ENCODE results near the gene CABP2. TPM values are rescaled to one million over a fixed set of nuclear protein-coding genes. Genes with fewer than 3 reads are reported as not detected.
"Not testable (repeated sequence)": the region's sequence is repeated elsewhere in the genome, so short reads cannot be mapped to it uniquely, and the experiment has no call there.

The CABP2 gene
- total RNA-seq, 1 donor from 2014 or later: not detected

- TF ChIP-seq CTCF (IDR thresholded peaks at IDR 0.05; ENCODE audit: insufficient read depth, low read length, poor library complexity, severe bottlenecking): no peak
- DNase-seq (ENCODE audit: low read depth): no peak
Measured at GRCh38 chr11:67548555-67549110, 25.4 kb upstream of the CABP2 start.

GRCh38 chr11:67548112-67548511 is 24.9 kb upstream of the CABP2 start:
- not testable (repeated sequence) for H3K36me3 ChIP-seq (ENCODE audit: control insufficient read depth, insufficient read depth, low read length); H3K27me3 ChIP-seq (ENCODE audit: control insufficient read depth, insufficient read depth, low read length); H3K4me3 ChIP-seq (ENCODE audit: low read depth, low read length); DNase-seq (ENCODE audit: low read depth)

More at GRCh38 chr11:67548555-67549110, 25.4 kb upstream of the CABP2 start:
- Histone ChIP-seq H3K4me3 (ENCODE audit: low read depth, low read length) (no peak overlapping the region), H3K36me3 (ENCODE audit: control insufficient read depth, insufficient read depth, low read length) (no peaks in the 10 kb centered on the region), H3K27me3 (ENCODE audit: control insufficient read depth, insufficient read depth, low read length) (no peaks in the 10 kb centered on the region)

GRCh38 chr11:67545280-67545679 is 22.0 kb upstream of the CABP2 start:
- no peaks in the 10 kb centered on the region for H3K36me3 ChIP-seq (ENCODE audit: control insufficient read depth, insufficient read depth, low read length)
- no peaks in the 10 kb centered on the region for H3K27me3 ChIP-seq (ENCODE audit: control insufficient read depth, insufficient read depth, low read length)
- no peak for DNase-seq (ENCODE audit: low read depth)
- TF ChIP-seq CTCF (IDR thresholded peaks at IDR 0.05; ENCODE audit: insufficient read depth, low read length, poor library complexity, severe bottlenecking): peak; percentile 24
- H3K4me3 ChIP-seq (ENCODE audit: low read depth, low read length): no peak overlapping the region

GRCh38 chr11:67544616-67545242 is 21.5 kb upstream of the CABP2 start:
- no peaks in the 10 kb centered on the region for H3K36me3 ChIP-seq (ENCODE audit: control insufficient read depth, insufficient read depth, low read length)
- no peaks in the 10 kb centered on the region for H3K27me3 ChIP-seq (ENCODE audit: control insufficient read depth, insufficient read depth, low read length)
- DNase-seq (ENCODE audit: low read depth): no peak
- H3K4me3 ChIP-seq (ENCODE audit: low read depth, low read length): no peak overlapping the region
- no peak for TF ChIP-seq CTCF (IDR thresholded peaks at IDR 0.05; ENCODE audit: insufficient read depth, low read length, poor library complexity, severe bottlenecking)

- no peak for DNase-seq (ENCODE audit: low read depth)
- no peak overlapping the region for H3K4me3 ChIP-seq (ENCODE audit: low read depth, low read length)
- H3K36me3 ChIP-seq (ENCODE audit: control insufficient read depth, insufficient read depth, low read length): no peaks in the 10 kb centered on the region
- H3K27me3 ChIP-seq (ENCODE audit: control insufficient read depth, insufficient read depth, low read length): no peaks in the 10 kb centered on the region
- TF ChIP-seq CTCF (IDR thresholded peaks at IDR 0.05; ENCODE audit: insufficient read depth, low read length, poor library complexity, severe bottlenecking): no peak
Measured at GRCh38 chr11:67543585-67543984, 20.3 kb upstream of the CABP2 start.

- no peaks in the 10 kb centered on the region for H3K27me3 ChIP-seq (ENCODE audit: control insufficient read depth, insufficient read depth, low read length)
- DNase-seq (ENCODE audit: low read depth): no peak
- H3K4me3 ChIP-seq (ENCODE audit: low read depth, low read length): no peak overlapping the region
- H3K36me3 ChIP-seq (ENCODE audit: control insufficient read depth, insufficient read depth, low read length): no peaks in the 10 kb centered on the region
- no peak for TF ChIP-seq CTCF (IDR thresholded peaks at IDR 0.05; ENCODE audit: insufficient read depth, low read length, poor library complexity, severe bottlenecking)
Measured at GRCh38 chr11:67542971-67543370, 19.7 kb upstream of the CABP2 start.
